Dermis microvascular lymphatic vessel endothelial cell (primary cell): ENCODE data around the gene TEPSIN. TPM values are rescaled to one million over a fixed set of nuclear protein-coding genes. Genes with fewer than 3 reads are reported as not detected.
A peak's percentile ranks its signal among the peaks of the same experiment; 100 is the strongest.

Source experiments
- DNase-seq, 2 donors: peaks; one replicate each; pipeline versions ENCODE4 v3.0.0 to v3.0.0-alpha.2; 2010; ENCODE audit warnings: low read depth in 2 of 2
- total RNA-seq: library from RNA; depleted of rRNA; stranded (reverse); fragments of >200 nt; gene quantifications from 2 replicates; pipeline ENCODE4 v1.2.1, GENCODE V29; 2014

TEPSIN gene
- total RNA-seq, 1 donor from 2014 or later: 6.5 TPM

GRCh38 chr17:81250286-81251093 is 11.6 kb upstream of the TEPSIN start:
- DNase-seq: no peak

- peak in 1 of 2 donors; percentile 30 for DNase-seq
Observed at GRCh38 chr17:81249223-81250040, 10.6 kb upstream of the TEPSIN start.

- no peak for DNase-seq
Observed at GRCh38 chr17:81248649-81249048, 9.8 kb upstream of the TEPSIN start.

GRCh38 chr17:81247339-81247990 is 8.6 kb upstream of the TEPSIN start:
- no peak for DNase-seq

- no peak for DNase-seq
Observed at GRCh38 chr17:81246679-81247338, 8.0 kb upstream of the TEPSIN start.

- no peak for DNase-seq
Observed at GRCh38 chr17:81246343-81246670, 7.5 kb upstream of the TEPSIN start.

- DNase-seq: no peak
Observed at GRCh38 chr17:81245665-81246342, 6.9 kb upstream of the TEPSIN start.

GRCh38 chr17:81245024-81245664 is 6.3 kb upstream of the TEPSIN start:
- DNase-seq: no peak

- DNase-seq: no peak
Observed at GRCh38 chr17:81244358-81245023, 5.6 kb upstream of the TEPSIN start.

- DNase-seq: no peak
Observed at GRCh38 chr17:81243333-81243664, 4.4 kb upstream of the TEPSIN start.

- no peak for DNase-seq
Observed at GRCh38 chr17:81242421-81243332, 3.8 kb upstream of the TEPSIN start.

- DNase-seq: peak; percentile 18 to 55
Observed at GRCh38 chr17:81241648-81242420, 3.0 kb upstream of the TEPSIN start.

- DNase-seq: no peak
Observed at GRCh38 chr17:81241203-81241602, 2.3 kb upstream of the TEPSIN start.

- DNase-seq: no peak
Observed at GRCh38 chr17:81240761-81241160, 1.9 kb upstream of the TEPSIN start.

- DNase-seq: peak in 1 of 2 donors; percentile 34
Observed at GRCh38 chr17:81239714-81240555, 1.1 kb upstream of the TEPSIN start.

GRCh38 chr17:81238490-81238814 is 403 bp downstream of the TEPSIN start:
- no peak for DNase-seq

GRCh38 chr17:81237591-81238489 is 1.0 kb downstream of the TEPSIN start:
- DNase-seq: no peak
